Measurements from ENCODE around the gene TSSK1B. TPM values are rescaled to one million over a fixed set of nuclear protein-coding genes. Genes with fewer than 3 reads are reported as not detected.
A peak's percentile ranks its signal among the peaks of the same experiment; 100 is the strongest.

The TSSK1B gene
- total and polyA plus RNA-seq, 2 donors (not counting 1 experiment from before 2014, with no cell fraction given): 0.50 TPM; not detected in 1

DNA sequence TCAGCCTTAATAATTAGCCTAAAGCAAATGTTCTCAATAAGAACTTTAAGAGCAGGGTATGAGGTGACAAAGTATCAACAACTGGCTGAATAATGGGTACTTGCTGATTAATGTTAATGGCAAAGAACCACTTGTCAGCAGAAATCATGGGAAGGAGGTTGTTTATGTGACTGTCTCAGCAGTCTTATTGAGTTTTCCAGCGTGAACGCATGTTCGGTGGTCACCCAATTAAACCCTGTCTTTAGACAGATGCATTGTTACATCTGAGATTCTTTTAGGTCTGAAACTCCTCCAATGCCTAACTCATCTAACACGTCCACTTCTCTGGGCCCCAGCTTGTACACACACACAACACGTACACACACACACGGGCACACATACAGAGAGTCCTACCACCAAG lies 18.2 kb upstream of the TSSK1B start:
- Histone ChIP-seq H4K20me1 (ENCODE audit: control insufficient read depth, extremely low read depth, insufficient read depth, low read length) (no peaks in the 10 kb centered on the region), H3K4me3 (replicated peaks in 1 of 4; ENCODE audit: control extremely low read depth in 1 of 4, insufficient read depth in 1 of 4, low read depth in 3 of 4, low read length in 4 of 4) (no peak overlapping the region), H3K9ac (ENCODE audit: insufficient read depth, low read length) (no peak overlapping the region), H3K27me3 (ENCODE audit: control insufficient read depth, insufficient read depth, low read length) (no peaks in the 10 kb centered on the region), H3K4me1 (ENCODE audit: control insufficient read depth, extremely low read depth, insufficient read depth, low read length) (no peaks in the 10 kb centered on the region), H3K36me3 (ENCODE audit: control insufficient read depth, insufficient read depth, low read length) (no peaks in the 10 kb centered on the region), H3K9me3 (ENCODE audit: control insufficient read depth, insufficient read depth, low read depth, low read length) (no peaks in the 10 kb centered on the region), H2AFZ (ENCODE audit: low read length) (no peak overlapping the region), H3K27ac (ENCODE audit: insufficient read depth, low read length) (no peak overlapping the region), H3K79me2 (ENCODE audit: control insufficient read depth, insufficient read depth, low read length) (no peaks in the 10 kb centered on the region), H3K4me2 (ENCODE audit: extremely low read depth, insufficient read depth, low read length) (no peak overlapping the region)
- TF ChIP-seq EZH2 (IDR thresholded peaks at IDR 0.05; ENCODE audit: low read length, missing control alignments) (no peak), CTCF (conservative IDR thresholded peaks at IDR 0.05 in 1 of 2, IDR thresholded peaks at IDR 0.05 in 1 of 2; ENCODE audit: low read depth in 1 of 2, low read length in 2 of 2) (no peak)
- DNase-seq (ENCODE audit: low read depth in 2 of 2): no peak

DNA sequence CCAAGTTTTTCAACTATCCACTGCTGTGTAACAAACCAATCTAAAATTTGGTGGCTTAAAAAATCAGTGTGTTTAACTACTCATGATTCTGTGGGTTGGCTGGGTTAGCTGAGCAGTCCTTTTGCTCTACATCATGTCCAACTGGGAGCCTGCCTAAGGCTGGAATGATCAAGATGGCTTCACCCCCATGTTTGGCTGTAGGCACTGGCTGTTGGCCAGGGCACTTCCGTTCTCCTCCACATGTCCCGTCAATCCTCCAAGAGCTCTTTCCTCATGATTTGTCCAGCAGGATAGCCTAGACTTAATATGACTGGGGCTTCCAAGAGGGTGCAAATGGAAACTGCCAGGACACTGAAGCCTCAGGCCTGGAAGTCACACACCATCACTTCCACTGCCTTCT lies 17.0 kb upstream of the TSSK1B start:
- no peak overlapping the region for H3K4me2 ChIP-seq (ENCODE audit: extremely low read depth, insufficient read depth, low read length)
- no peaks in the 10 kb centered on the region for H3K9me3 ChIP-seq (ENCODE audit: control insufficient read depth, insufficient read depth, low read depth, low read length)
- H2AFZ ChIP-seq (ENCODE audit: low read length): no peak overlapping the region
- H3K27ac ChIP-seq (ENCODE audit: insufficient read depth, low read length): no peak overlapping the region
- no peaks in the 10 kb centered on the region for H4K20me1 ChIP-seq (ENCODE audit: control insufficient read depth, extremely low read depth, insufficient read depth, low read length)
- no peak overlapping the region for H3K9ac ChIP-seq (ENCODE audit: insufficient read depth, low read length)
- H3K4me3 ChIP-seq (replicated peaks in 1 of 4; ENCODE audit: control extremely low read depth in 1 of 4, insufficient read depth in 1 of 4, low read depth in 3 of 4, low read length in 4 of 4): no peak overlapping the region
- H3K79me2 ChIP-seq (ENCODE audit: control insufficient read depth, insufficient read depth, low read length): no peaks in the 10 kb centered on the region
- TF ChIP-seq EZH2 (IDR thresholded peaks at IDR 0.05; ENCODE audit: low read length, missing control alignments): no peak
- TF ChIP-seq CTCF (conservative IDR thresholded peaks at IDR 0.05 in 1 of 2, IDR thresholded peaks at IDR 0.05 in 1 of 2; ENCODE audit: low read depth in 1 of 2, low read length in 2 of 2): no peak
- peak in 1 of 2 donors; percentile 6 for DNase-seq (ENCODE audit: low read depth in 2 of 2)
- H3K36me3 ChIP-seq (ENCODE audit: control insufficient read depth, insufficient read depth, low read length): no peaks in the 10 kb centered on the region
- no peaks in the 10 kb centered on the region for H3K4me1 ChIP-seq (ENCODE audit: control insufficient read depth, extremely low read depth, insufficient read depth, low read length)
- no peaks in the 10 kb centered on the region for H3K27me3 ChIP-seq (ENCODE audit: control insufficient read depth, insufficient read depth, low read length)

- Histone ChIP-seq H3K4me1 (ENCODE audit: control insufficient read depth, extremely low read depth, insufficient read depth, low read length) (no peaks in the 10 kb centered on the region), H3K9ac (ENCODE audit: insufficient read depth, low read length) (no peak overlapping the region), H4K20me1 (ENCODE audit: control insufficient read depth, extremely low read depth, insufficient read depth, low read length) (no peaks in the 10 kb centered on the region), H3K9me3 (ENCODE audit: control insufficient read depth, insufficient read depth, low read depth, low read length) (no peaks in the 10 kb centered on the region), H3K79me2 (ENCODE audit: control insufficient read depth, insufficient read depth, low read length) (no peaks in the 10 kb centered on the region), H3K27me3 (ENCODE audit: control insufficient read depth, insufficient read depth, low read length) (no peaks in the 10 kb centered on the region), H3K4me3 (replicated peaks in 1 of 4; ENCODE audit: control extremely low read depth in 1 of 4, insufficient read depth in 1 of 4, low read depth in 3 of 4, low read length in 4 of 4) (no peak overlapping the region), H2AFZ (ENCODE audit: low read length) (no peak overlapping the region), H3K36me3 (ENCODE audit: control insufficient read depth, insufficient read depth, low read length) (no peaks in the 10 kb centered on the region), H3K4me2 (ENCODE audit: extremely low read depth, insufficient read depth, low read length) (no peak overlapping the region), H3K27ac (ENCODE audit: insufficient read depth, low read length) (no peak overlapping the region)
- TF ChIP-seq EZH2 (IDR thresholded peaks at IDR 0.05; ENCODE audit: low read length, missing control alignments) (no peak), CTCF (conservative IDR thresholded peaks at IDR 0.05 in 1 of 2, IDR thresholded peaks at IDR 0.05 in 1 of 2; ENCODE audit: low read depth in 1 of 2, low read length in 2 of 2) (no peak)
- DNase-seq (ENCODE audit: low read depth in 2 of 2): no peak
Measured at GRCh38 chr5:113450929-113451328, 16.1 kb upstream of the TSSK1B start.

Measured in fibroblast of lung (primary cell).